T-helper 17 cell (primary cell): ENCODE results near the gene FGF14. TPM values are rescaled to one million over a fixed set of nuclear protein-coding genes. Genes with fewer than 3 reads are reported as not detected.

Experiments
- ATAC-seq: fragments of 150-1000 bp; cut with Tn5 transposase; 2 replicates; pipeline ENCODE4 v1.10.0; 2021; ENCODE audit warnings: mild to moderate bottlenecking, moderate library complexity
- DNase-seq, 3 donors: peaks; one replicate each; pipeline versions ENCODE4 v3.0.0 to v3.0.0-alpha.2; 2020 to 2021
- H3K9me3 ChIP-seq: one replicate; pipeline ENCODE4 v1.7.0; 2013; ENCODE audit warnings: low read length, mild to moderate bottlenecking; ENCODE audit not compliant: control insufficient read depth, poor library complexity, severe bottlenecking
- H3K27ac Mint-ChIP-seq: one replicate; pipeline ENCODE4 v1.8.0; 2022; ENCODE audit warnings: mild to moderate bottlenecking, moderate library complexity, mixed read lengths
- H3K27me3 Mint-ChIP-seq: one replicate; pipeline ENCODE4 v1.8.0; 2022; ENCODE audit warnings: mixed read lengths
- H3K36me3 Mint-ChIP-seq: one replicate; pipeline ENCODE4 v1.8.0; 2022; ENCODE audit warnings: low read depth, mixed read lengths
- H3K4me1 Mint-ChIP-seq: one replicate; pipeline ENCODE4 v1.8.0; 2022; ENCODE audit warnings: mild to moderate bottlenecking, mixed read lengths
- H3K4me3 Mint-ChIP-seq: one replicate; pipeline ENCODE4 v1.8.0; 2022; ENCODE audit warnings: mild to moderate bottlenecking, moderate library complexity, mixed read lengths
- total RNA-seq, 4 donors: library from RNA in 2 of 4; stranded (reverse) in 2 of 4; gene quantifications; one replicate each; pipeline ENCODE4 v1.2.3 and lab custom pipeline; 2022 to 2026

The FGF14 gene
- total RNA-seq, 2 donors from 2014 or later = not detected

GRCh38 chr13:101774393-101774792, 627.5 kb downstream of the FGF14 start:
- Mint-ChIP-seq H3K27ac (no peak overlapping the region), H3K27me3 (peaks cover 33% of the 10 kb centered on the region), H3K4me1 (no peaks in the 10 kb centered on the region), H3K4me3 (no peak overlapping the region), H3K36me3 (no peaks in the 10 kb centered on the region)
- H3K9me3 ChIP-seq = no peaks in the 10 kb centered on the region
- ATAC-seq = no peak
- no peak for DNase-seq

- H3K4me1 Mint-ChIP-seq = no peaks in the 10 kb centered on the region
Measured at GRCh38 chr13:101773062-101773461, 628.8 kb downstream of the FGF14 start.

DNA sequence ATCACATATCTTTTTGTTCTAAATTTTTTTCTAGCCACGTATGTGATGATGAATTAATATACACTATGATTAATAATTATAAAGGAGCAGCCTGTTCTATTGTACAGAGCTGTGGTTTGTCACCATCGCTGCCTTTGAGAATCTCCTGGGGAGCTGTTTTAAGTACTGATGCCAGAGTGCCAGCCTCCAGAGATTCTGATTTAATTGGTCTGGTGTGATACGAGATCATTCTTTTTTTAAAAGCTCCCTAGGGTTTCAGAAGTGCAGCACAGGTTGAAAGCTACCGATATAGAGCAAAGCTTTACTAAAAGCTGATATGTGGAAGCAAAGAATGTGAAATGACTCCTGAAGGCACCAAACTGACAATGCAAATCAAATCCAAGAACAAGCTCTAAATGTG, 634.7 kb downstream of the FGF14 start:
- H3K9me3 ChIP-seq = no peaks in the 10 kb centered on the region
- ATAC-seq (no peak), DNase-seq (no peak)
- Mint-ChIP-seq H3K4me1 (no peaks in the 10 kb centered on the region), H3K36me3 (peaks cover 4% of the 10 kb centered on the region), H3K4me3 (no peak overlapping the region), H3K27ac (no peak overlapping the region), H3K27me3 (peaks cover 42% of the 10 kb centered on the region)

More at GRCh38 chr13:101773062-101773461, 628.8 kb downstream of the FGF14 start:
- DNase-seq = no peak
- Mint-ChIP-seq H3K4me3 (no peak overlapping the region), H3K27ac (no peak overlapping the region), H3K27me3 (peaks cover 33% of the 10 kb centered on the region), H3K36me3 (peaks cover 3% of the 10 kb centered on the region)
- ATAC-seq = no peak
- H3K9me3 ChIP-seq = no peaks in the 10 kb centered on the region

- DNase-seq (no peak), ATAC-seq (no peak)
- H3K9me3 ChIP-seq = no peaks in the 10 kb centered on the region
- no peak overlapping the region for H3K4me3 Mint-ChIP-seq
- H3K36me3 Mint-ChIP-seq = peaks cover 2% of the 10 kb centered on the region
- H3K27me3 Mint-ChIP-seq = peaks cover 52% of the 10 kb centered on the region
- H3K4me1 Mint-ChIP-seq = no peaks in the 10 kb centered on the region
- H3K27ac Mint-ChIP-seq = no peak overlapping the region
Measured at GRCh38 chr13:101763191-101763590, 638.7 kb downstream of the FGF14 start.

GRCh38 chr13:101757446-101758039, 644.3 kb downstream of the FGF14 start:
- Mint-ChIP-seq H3K27me3 (peaks cover 23% of the 10 kb centered on the region), H3K36me3 (no peaks in the 10 kb centered on the region), H3K27ac (no peak overlapping the region), H3K4me1 (no peaks in the 10 kb centered on the region), H3K4me3 (no peak overlapping the region)
- no peaks in the 10 kb centered on the region for H3K9me3 ChIP-seq
- DNase-seq (no peak), ATAC-seq (peak; percentile 71)

- ATAC-seq (no peak), DNase-seq (no peak)
- Mint-ChIP-seq H3K36me3 (no peaks in the 10 kb centered on the region), H3K27ac (no peak overlapping the region), H3K4me3 (no peak overlapping the region), H3K27me3 (peaks cover 22% of the 10 kb centered on the region), H3K4me1 (no peaks in the 10 kb centered on the region)
- H3K9me3 ChIP-seq = no peaks in the 10 kb centered on the region
Measured at GRCh38 chr13:101755228-101755887, 646.5 kb downstream of the FGF14 start.

- no peak overlapping the region for H3K4me3 Mint-ChIP-seq
- no peak for DNase-seq
- no peaks in the 10 kb centered on the region for H3K4me1 Mint-ChIP-seq
- peaks cover 19% of the 10 kb centered on the region for H3K27me3 Mint-ChIP-seq
- no peak overlapping the region for H3K27ac Mint-ChIP-seq
- no peaks in the 10 kb centered on the region for H3K36me3 Mint-ChIP-seq
- no peaks in the 10 kb centered on the region for H3K9me3 ChIP-seq
- ATAC-seq = no peak
Measured at GRCh38 chr13:101752432-101752831, 649.4 kb downstream of the FGF14 start.

GRCh38 chr13:101751488-101751887, 650.4 kb downstream of the FGF14 start:
- H3K4me1 Mint-ChIP-seq = no peaks in the 10 kb centered on the region
- ATAC-seq (no peak), DNase-seq (no peak)
- H3K4me3 Mint-ChIP-seq = no peak overlapping the region
- H3K27me3 Mint-ChIP-seq = peaks cover 29% of the 10 kb centered on the region
- no peaks in the 10 kb centered on the region for H3K9me3 ChIP-seq
- H3K27ac Mint-ChIP-seq = no peak overlapping the region
- no peaks in the 10 kb centered on the region for H3K36me3 Mint-ChIP-seq

DNA sequence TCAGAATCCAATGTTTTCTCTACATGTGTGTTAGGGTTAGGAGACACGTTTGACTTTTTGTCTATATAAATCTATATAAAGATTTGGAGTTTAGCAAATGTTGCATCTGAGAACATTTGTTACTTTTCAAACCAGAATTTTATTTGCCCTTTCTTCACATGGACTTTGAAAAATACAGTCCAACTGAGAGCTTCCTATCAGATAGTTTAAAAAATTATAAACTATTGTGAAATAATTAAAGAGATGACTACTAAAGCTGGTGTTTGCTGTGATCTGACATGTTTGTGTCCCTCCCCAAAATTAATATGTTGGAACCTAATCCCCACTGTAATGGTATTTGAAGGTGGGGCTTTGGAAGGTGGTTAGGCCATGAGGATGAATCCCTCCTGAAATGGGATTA, 652.3 kb downstream of the FGF14 start:
- H3K4me1 Mint-ChIP-seq = no peaks in the 10 kb centered on the region
- no peak overlapping the region for H3K27ac Mint-ChIP-seq
- H3K36me3 Mint-ChIP-seq = no peaks in the 10 kb centered on the region
- DNase-seq (no peak), ATAC-seq (no peak)
- peaks cover 44% of the 10 kb centered on the region for H3K27me3 Mint-ChIP-seq
- H3K4me3 Mint-ChIP-seq = no peak overlapping the region
- H3K9me3 ChIP-seq = no peaks in the 10 kb centered on the region

DNA sequence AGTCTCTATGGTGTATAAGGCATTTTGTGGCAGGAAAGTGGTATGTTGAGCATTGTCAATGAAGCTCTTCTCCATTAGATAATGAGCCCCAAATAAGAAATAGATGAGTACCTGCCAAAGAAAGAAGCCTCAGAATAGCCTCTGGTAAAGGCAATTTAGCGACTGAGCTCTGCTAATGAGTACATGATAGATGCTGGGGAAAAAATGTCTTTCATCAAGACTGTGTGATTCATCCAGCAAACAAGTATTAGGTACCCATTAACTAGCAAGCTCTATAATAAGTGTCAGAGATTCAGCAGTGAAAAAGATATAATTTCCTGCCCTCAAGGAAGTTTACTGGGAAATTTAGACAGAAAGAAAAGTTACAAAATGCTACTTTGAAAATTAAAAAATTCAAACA, 654.8 kb downstream of the FGF14 start:
- ATAC-seq (no peak), DNase-seq (no peak)
- H3K9me3 ChIP-seq = no peaks in the 10 kb centered on the region
- Mint-ChIP-seq H3K4me3 (no peak overlapping the region), H3K27ac (no peak overlapping the region), H3K4me1 (no peaks in the 10 kb centered on the region), H3K36me3 (no peaks in the 10 kb centered on the region), H3K27me3 (peaks cover 57% of the 10 kb centered on the region)

GRCh38 chr13:101746513-101746912, 655.3 kb downstream of the FGF14 start:
- no peaks in the 10 kb centered on the region for H3K9me3 ChIP-seq
- Mint-ChIP-seq H3K4me3 (no peak overlapping the region), H3K27me3 (peaks cover 57% of the 10 kb centered on the region), H3K36me3 (no peaks in the 10 kb centered on the region), H3K27ac (no peak overlapping the region), H3K4me1 (no peaks in the 10 kb centered on the region)
- no peak for ATAC-seq
- no peak for DNase-seq

DNA sequence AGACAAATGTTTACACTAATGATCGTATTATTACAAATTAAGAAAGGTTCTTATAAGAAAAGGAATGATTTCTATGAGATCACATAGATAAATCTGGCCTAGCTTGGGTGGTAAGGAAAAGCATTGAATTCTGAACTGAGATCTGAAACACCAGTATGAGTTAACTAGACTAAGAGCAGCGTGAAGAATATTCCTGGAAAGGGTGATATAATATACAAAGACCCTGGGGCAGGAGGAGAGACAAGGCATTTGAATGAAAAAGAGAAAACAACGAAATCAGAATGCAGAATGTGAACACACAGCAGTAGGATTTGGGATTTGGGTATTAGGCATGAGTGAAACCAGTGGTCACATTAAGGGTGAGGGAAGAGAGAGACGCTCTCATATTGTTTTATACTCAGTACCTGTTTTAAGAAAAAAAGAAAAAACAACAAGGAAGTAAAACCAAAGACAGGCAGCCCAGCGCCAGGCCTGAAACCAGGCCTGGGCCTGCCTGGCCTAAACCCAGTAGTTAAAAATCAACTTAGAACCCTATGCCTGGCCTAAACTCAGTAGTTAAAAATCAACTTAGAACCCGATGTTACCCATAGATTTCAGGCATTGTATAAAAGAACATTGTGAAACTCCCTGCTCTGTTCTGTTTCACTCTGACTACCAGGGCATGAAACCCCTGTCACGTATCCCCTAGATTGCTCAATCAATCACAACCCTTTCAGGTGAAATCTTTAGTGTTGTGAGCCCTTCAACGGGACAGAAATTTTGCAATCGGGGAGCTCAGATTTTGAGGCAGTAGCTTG, 662.3 kb downstream of the FGF14 start:
- H3K36me3 Mint-ChIP-seq = peaks cover 2% of the 10 kb centered on the region
- no peaks in the 10 kb centered on the region for H3K9me3 ChIP-seq
- H3K27me3 Mint-ChIP-seq = peaks cover 13% of the 10 kb centered on the region
- no peak overlapping the region for H3K4me3 Mint-ChIP-seq
- no peak for DNase-seq
- peaks cover 2% of the 10 kb centered on the region for H3K4me1 Mint-ChIP-seq
- H3K27ac Mint-ChIP-seq = no peak overlapping the region
- no peak for ATAC-seq

GRCh38 chr13:101738336-101738735, 663.5 kb downstream of the FGF14 start:
- DNase-seq (no peak), ATAC-seq (no peak)
- Mint-ChIP-seq H3K4me3 (no peak overlapping the region), H3K27ac (no peak overlapping the region), H3K4me1 (peaks cover 2% of the 10 kb centered on the region), H3K36me3 (peaks cover 2% of the 10 kb centered on the region), H3K27me3 (peaks cover 6% of the 10 kb centered on the region)
- H3K9me3 ChIP-seq = no peaks in the 10 kb centered on the region
